ENCODE results near the gene CSF1.
A peak's percentile ranks its signal among the peaks of the same experiment; 100 is the strongest.

CSF1 gene

GRCh38 chr1:109882288-109883245 lies 28.1 kb upstream of the CSF1 start:
- no peak for DNase-seq (ENCODE audit: low read depth)

- DNase-seq (ENCODE audit: low read depth), result no peak
Observed at GRCh38 chr1:109883248-109883955, 27.2 kb upstream of the CSF1 start.

- no peak for DNase-seq (ENCODE audit: low read depth)
Observed at GRCh38 chr1:109884242-109884891, 26.3 kb upstream of the CSF1 start.

GRCh38 chr1:109885589-109885988 lies 25.1 kb upstream of the CSF1 start:
- DNase-seq (ENCODE audit: low read depth), result no peak

GRCh38 chr1:109886827-109887226 lies 23.8 kb upstream of the CSF1 start:
- DNase-seq (ENCODE audit: low read depth), result no peak

GRCh38 chr1:109887271-109887670 lies 23.4 kb upstream of the CSF1 start:
- no peak for DNase-seq (ENCODE audit: low read depth)

- no peak for DNase-seq (ENCODE audit: low read depth)
Observed at GRCh38 chr1:109887884-109888283, 22.8 kb upstream of the CSF1 start.

- DNase-seq (ENCODE audit: low read depth), result no peak
Observed at GRCh38 chr1:109889094-109889493, 21.6 kb upstream of the CSF1 start.

GRCh38 chr1:109890115-109890953 lies 20.3 kb upstream of the CSF1 start:
- peak; percentile 52 for DNase-seq (ENCODE audit: low read depth)

GRCh38 chr1:109891930-109892329 lies 18.7 kb upstream of the CSF1 start:
- no peak for DNase-seq (ENCODE audit: low read depth)

- DNase-seq (ENCODE audit: low read depth), result no peak
Observed at GRCh38 chr1:109892561-109893368, 17.9 kb upstream of the CSF1 start.

- DNase-seq (ENCODE audit: low read depth), result no peak
Observed at GRCh38 chr1:109893532-109894171, 17.0 kb upstream of the CSF1 start.

GRCh38 chr1:109894823-109895719 lies 15.6 kb upstream of the CSF1 start:
- no peak for DNase-seq (ENCODE audit: low read depth)

GRCh38 chr1:109895720-109896504 lies 14.7 kb upstream of the CSF1 start:
- no peak for DNase-seq (ENCODE audit: low read depth)

- DNase-seq (ENCODE audit: low read depth), result no peak
Observed at GRCh38 chr1:109896681-109897080, 14.0 kb upstream of the CSF1 start.

GRCh38 chr1:109897259-109897955 lies 13.2 kb upstream of the CSF1 start:
- DNase-seq (ENCODE audit: low read depth), result no peak

GRCh38 chr1:109898842-109899241 lies 11.8 kb upstream of the CSF1 start:
- no peak for DNase-seq (ENCODE audit: low read depth)

- no peak for DNase-seq (ENCODE audit: low read depth)
Observed at GRCh38 chr1:109901141-109901523, 9.5 kb upstream of the CSF1 start.
